GM12878 (cell line): ENCODE data around the gene SDF4. TPM values are rescaled to one million over a fixed set of nuclear protein-coding genes. Genes with fewer than 3 reads are reported as not detected.

ENCODE experiments used
- ATAC-seq: fragments of 200-7000 bp; cut with Tn5 transposase; 3 replicates; pipeline ENCODE4 v1.9.1; 2020; ENCODE audit warnings: mild to moderate bottlenecking, moderate library complexity
- BruUV-seq: library from RNA; stranded (reverse); fragments of 400-500 nt; replicated peaks from 2 replicates; lab custom pipeline; 2021; lab: Mats Ljungman, UMichigan
- CTCF ChIA-PET: fragments of 300-600 bp; sonication (Branson Sonifier 250); formaldehyde crosslinking; extraction: SDS; loops from one replicate; lab custom pipeline; 2021; ENCODE audit warnings: inconsistent platforms; lab: Yijun Ruan, JAX
- POLR2A ChIA-PET: fragments of 350-600 bp; formaldehyde crosslinking; extraction: SDS; loops from one replicate; lab custom pipeline; 2021; ENCODE audit warnings: inconsistent platforms; lab: Charles Lee
- RAD21 ChIA-PET: fragments of 300-600 bp; sonication (Branson Sonifier 250); formaldehyde crosslinking; loops from one replicate; lab custom pipeline; 2023; ENCODE audit warnings: antibody characterized with exemption; ENCODE audit not compliant: unreplicated experiment; lab: Charles Lee
- SMC1A ChIA-PET: fragments of 300-600 bp; sonication (Branson Sonifier 250); formaldehyde crosslinking; loops from one replicate; lab custom pipeline; 2023; ENCODE audit not compliant: unreplicated experiment, uncharacterized antibody; lab: Charles Lee
- DNase-seq: peaks from one replicate; pipeline ENCODE4 v3.0.0-alpha.2; 2011; ENCODE audit warnings: low read depth, low spot score
- FAIRE-seq: peaks from 3 replicates; lab custom pipeline; 2011; peaks lifted over from hg19 to GRCh38; lab: Jason Lieb, UNC
- H2AFZ ChIP-seq: 2 replicates; pipeline ENCODE4 v1.6.0; 2011; ENCODE audit warnings: low read depth, low read length, control low read depth; ENCODE audit not compliant: control insufficient read depth
- H3K27ac ChIP-seq: 2 replicates; pipeline ENCODE4 v1.5.1; 2011; ENCODE audit warnings: control low read depth; ENCODE audit not compliant: control insufficient read depth, insufficient read depth
- H3K27me3 ChIP-seq, 2 experiments: replicated peaks in 1 of 2; 2 replicates each; pipeline versions ENCODE4 v1.6.0 to v1.6.1; 2011; ENCODE audit warnings: low read length in 1 of 2; ENCODE audit not compliant: control insufficient read depth in 2 of 2, insufficient read depth in 2 of 2
- H3K36me3 ChIP-seq, 2 experiments: 2 replicates each; pipeline ENCODE4 v1.5.1; 2011; ENCODE audit warnings: low read length in 1 of 2; ENCODE audit not compliant: control insufficient read depth in 2 of 2, insufficient read depth in 2 of 2
- H3K4me1 ChIP-seq: 2 replicates; pipeline ENCODE4 v1.6.1; 2011; ENCODE audit warnings: mild to moderate bottlenecking, low read length, moderate library complexity, mixed read lengths; ENCODE audit not compliant: control insufficient read depth, insufficient read depth
- H3K4me2 ChIP-seq: 2 replicates; pipeline ENCODE4 v1.6.0; 2011; ENCODE audit warnings: control low read depth; ENCODE audit not compliant: control insufficient read depth, insufficient read depth
- H3K4me3 ChIP-seq: fragments of 200-600 bp; sonication (generic); 2 replicates; pipeline ENCODE4 v1.5.1; 2016
- H3K79me2 ChIP-seq: 2 replicates; pipeline ENCODE4 v1.6.0; 2011; ENCODE audit warnings: low read length; ENCODE audit not compliant: control insufficient read depth, insufficient read depth
- H3K9ac ChIP-seq: 2 replicates; pipeline ENCODE4 v1.8.0; 2011; ENCODE audit warnings: low read length, control low read depth, mixed read lengths; ENCODE audit not compliant: control insufficient read depth, insufficient read depth
- H3K9me3 ChIP-seq: replicated peaks from 3 replicates; pipeline ENCODE4 v1.5.1; 2011; ENCODE audit warnings: mild to moderate bottlenecking, low read length; ENCODE audit not compliant: control insufficient read depth, insufficient read depth
- H4K20me1 ChIP-seq: 2 replicates; pipeline ENCODE4 v1.6.0; 2011; ENCODE audit not compliant: control insufficient read depth, insufficient read depth
- CEBPB ChIP-seq, 2 experiments: fragments of 150-350 bp in 1 of 2; IDR thresholded peaks; 2 replicates each; pipeline ENCODE4 v1.6.1; 2012 to 2014; ENCODE audit warnings: low read depth in 2 of 2, low read length in 2 of 2, borderline replicate concordance in 1 of 2, inconsistent platforms in 1 of 2
- CHD2 ChIP-seq: IDR thresholded peaks from 2 replicates; pipeline ENCODE4 v1.6.1; 2011; ENCODE audit warnings: low read depth, low read length, improper control_type of control experiment, borderline replicate concordance
- GABPA ChIP-seq: IDR thresholded peaks from 2 replicates; pipeline ENCODE4 v1.6.1; 2014; ENCODE audit warnings: antibody characterized with exemption, low read depth, mild to moderate bottlenecking, inconsistent platforms
- NR2F1 ChIP-seq: fragments of 450-650 bp; conservative IDR thresholded peaks from 2 replicates; pipeline ENCODE4 v1.6.1; 2017; ENCODE audit warnings: mild to moderate bottlenecking
- NRF1 ChIP-seq: conservative IDR thresholded peaks from 2 replicates; pipeline ENCODE4 v1.6.1; 2011; ENCODE audit warnings: mild to moderate bottlenecking, low read depth, low read length, improper control_type of control experiment
- RBBP5 ChIP-seq: fragments of 200-600 bp; sonication (generic); conservative IDR thresholded peaks from 2 replicates; pipeline ENCODE4 v1.6.1; 2016
- RELA ChIP-seq: fragments of 450-650 bp; IDR thresholded peaks from 2 replicates; pipeline ENCODE4 v1.8.0; 2014; ENCODE audit warnings: borderline replicate concordance; ENCODE audit not compliant: partially characterized antibody
- SMARCA5 ChIP-seq: fragments of 450-650 bp; IDR thresholded peaks from 2 replicates; pipeline ENCODE4 v1.6.1; 2017; ENCODE audit warnings: mild to moderate bottlenecking
- SPI1 ChIP-seq: IDR thresholded peaks from 2 replicates; pipeline ENCODE4 v1.6.1; 2011; ENCODE audit warnings: low read depth, mild to moderate bottlenecking, low read length, moderate library complexity, borderline replicate concordance; ENCODE audit not compliant: insufficient read depth
- YBX1 ChIP-seq: fragments of 450-650 bp; IDR thresholded peaks from 2 replicates; pipeline ENCODE4 v1.6.1; 2016; ENCODE audit warnings: antibody characterized with exemption
- ZNF217 ChIP-seq: fragments of 450-650 bp; IDR thresholded peaks from 2 replicates; pipeline ENCODE4 v1.6.1; 2017; ENCODE audit warnings: antibody characterized with exemption, mild to moderate bottlenecking
- ZZZ3 ChIP-seq: IDR thresholded peaks from 2 replicates; pipeline ENCODE4 v1.6.1; 2011; ENCODE audit warnings: low read depth; ENCODE audit not compliant: control insufficient read depth, insufficient read length
- WGBS: methylation state at CpG from one replicate; pipeline ENCODE4 v1.1.6; 2016; ENCODE audit warnings: low lambda C conversion rate; ENCODE audit not compliant: insufficient replicate concordance, insufficient coverage; ENCODE audit errors: missing lambda C conversion rate; 5-methylcytosine and 5-hydroxymethylcytosine counted together
- in situ Hi-C: fragments of 300-500 bp; cut with MboI; formaldehyde crosslinking; loops from 9 replicates; pipeline ENCODE4 v1.14.3; 2018; ENCODE audit warnings: mixed read lengths
- intact Hi-C: fragments of 100-400 bp; cut with micrococcal nuclease; formaldehyde crosslinking; loops from one replicate; pipeline ENCODE4 v1.14.2; 2022; ENCODE audit not compliant: unreplicated experiment
- polyA plus RNA-seq, 11 experiments: library from polyadenylated mRNA; depleted of rRNA in 4 of 11; unstranded in 6 of 11; stranded (reverse) in 5 of 11; fragments of >200 nt; fragmentation: Nextera tagmentation in 4 of 11; fragmentation: Illumina TruSeq in 1 of 11; extraction: Ambion mirVana in 4 of 11; extraction: Trizol in 1 of 11; gene quantifications; 1 replicate in 1 of 11; 2 replicates in 10 of 11; pipeline versions ENCODE4 v1.2.1 to v1.2.3, GENCODE V29; 2011 to 2016; ENCODE audit warnings: inconsistent platforms in 2 of 11, missing spikeins in 2 of 11, low read depth in 1 of 11
- total RNA-seq, 4 experiments: library from RNA; depleted of rRNA in 3 of 4; stranded (reverse); fragments of >200 nt in 3 of 4; fragmentation: Illumina TruSeq in 1 of 4; extraction: Trizol in 1 of 4; gene quantifications; 2 replicates each; pipeline versions ENCODE4 v1.2.1 to v1.2.3, GENCODE V29; 2013 to 2021
- TF ChIP-seq, protein P1 (sequence below): fragments of 450-650 bp; IDR thresholded peaks from 2 replicates; pipeline ENCODE4 v1.6.1; 2018; ENCODE audit warnings: mild to moderate bottlenecking, low read depth, moderate library complexity; ENCODE audit not compliant: partially characterized antibody

Gene SDF4
- total and polyA plus RNA-seq, 10 of the 15 experiments (the other 5 are each of a cell fraction or from before 2014, with no cell fraction given) = 0.44 to 97.2 (median 40.2) TPM

DNA sequence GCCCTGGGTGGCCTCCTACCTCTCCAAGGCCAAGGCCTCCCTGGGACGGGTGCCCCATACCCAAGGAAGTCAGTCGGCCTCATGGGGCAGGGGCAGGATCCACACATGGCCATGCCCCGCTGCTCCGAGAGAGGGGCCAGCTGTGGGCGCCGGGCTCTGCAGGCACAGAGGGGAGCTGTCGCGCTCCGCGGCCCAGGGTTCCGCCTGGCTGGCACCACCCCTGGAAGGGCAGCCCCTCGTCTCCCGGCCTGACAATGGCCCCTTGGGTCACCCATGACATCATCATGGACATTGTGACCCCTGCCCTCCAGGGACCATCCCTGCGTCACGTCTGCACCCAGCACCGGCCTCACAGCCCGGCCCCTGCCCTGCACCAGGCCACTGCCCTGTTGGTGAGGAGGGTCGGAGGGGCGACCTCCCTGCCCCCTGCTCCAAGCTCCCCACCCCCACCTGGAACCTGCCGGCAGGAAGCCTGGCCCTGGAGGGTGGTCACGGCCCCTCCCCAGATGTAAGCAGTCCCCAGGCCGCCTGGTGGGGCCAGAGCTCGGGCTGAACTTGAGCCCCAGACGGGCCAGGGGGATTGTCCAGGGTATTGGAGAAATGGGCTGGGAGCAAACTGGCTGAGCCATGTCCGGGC lies 52.3 kb downstream of the SDF4 start:
- H4K20me1 ChIP-seq = no peaks in the 10 kb centered on the region
- H3K9ac ChIP-seq = no peak overlapping the region
- POLR2A ChIA-PET = no interaction called here
- H3K27ac ChIP-seq = no peak overlapping the region
- no peaks in the 10 kb centered on the region; the same call in 2 of the 3 replicates for H3K9me3 ChIP-seq
- DNase-seq (no peak), ATAC-seq (peak; percentile 25; the same call in 2 of the 3 replicates), FAIRE-seq (no peak)
- H3K27me3 ChIP-seq = no peaks in the 10 kb centered on the region; a peak in 2 of 4 replicates
- H3K4me2 ChIP-seq = no peak overlapping the region
- SMC1A ChIA-PET = no interaction called here
- no peaks in the 10 kb centered on the region for H3K36me3 ChIP-seq
- H3K4me3 ChIP-seq = no peak overlapping the region
- H3K79me2 ChIP-seq = no peaks in the 10 kb centered on the region
- H2AFZ ChIP-seq = no peak overlapping the region
- intact Hi-C loops = no loop called here
- CTCF ChIA-PET = no interaction called here
- RAD21 ChIA-PET = no interaction called here
- in situ Hi-C loops = no loop called here
- no TSS peak for BruUV-seq
- H3K4me1 ChIP-seq = no peaks in the 10 kb centered on the region
- 4% methylated on average over 21 of the region's 25 CpGs for WGBS
- TF ChIP-seq NR2F1 = 0 out of 2 replicates have a peak, but pooled peaks have one; percentile 16
- TF ChIP-seq NRF1 = no peak
- TF ChIP-seq, all 136 proteins: peak for 1

DNA sequence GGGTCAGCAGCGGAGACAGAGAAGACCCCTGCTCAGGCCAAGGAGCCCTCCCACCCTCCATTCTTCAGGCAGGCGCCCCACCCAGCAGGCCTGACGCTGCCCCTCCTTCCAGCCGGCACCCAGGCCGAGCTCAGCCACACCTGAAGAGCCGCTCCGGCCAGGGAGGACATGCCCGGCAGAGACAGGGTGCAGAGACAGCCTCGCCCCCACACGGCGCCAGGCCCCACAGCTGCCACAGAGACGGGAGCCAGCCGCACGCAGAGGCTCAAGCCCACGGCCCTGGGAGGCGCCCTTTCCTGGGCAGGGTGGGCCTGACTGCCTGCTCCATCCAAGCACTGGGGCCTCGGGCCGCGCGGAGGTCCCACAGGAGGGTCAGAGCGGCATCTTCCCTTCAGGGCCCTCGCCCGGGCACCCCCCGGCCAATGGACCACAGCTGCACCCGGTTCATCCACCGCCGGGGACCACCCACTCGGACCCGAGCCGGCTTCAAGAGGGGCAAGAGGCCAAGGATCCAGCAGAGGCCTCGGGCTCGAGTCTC lies 52.9 kb downstream of the SDF4 start:
- WGBS = 43% methylated on average over 31 of the region's 32 CpGs
- in situ Hi-C loops (no loop called here), intact Hi-C loops (no loop called here)
- H2AFZ ChIP-seq = no peak overlapping the region
- H3K27me3 ChIP-seq = no peaks in the 10 kb centered on the region; a peak in 3 of 4 replicates
- ATAC-seq (no peak), FAIRE-seq (no peak), DNase-seq (no peak)
- H3K4me1 ChIP-seq = no peaks in the 10 kb centered on the region
- no peaks in the 10 kb centered on the region for H4K20me1 ChIP-seq
- POLR2A ChIA-PET = no interaction called here
- H3K79me2 ChIP-seq = no peaks in the 10 kb centered on the region
- H3K9me3 ChIP-seq = no peaks in the 10 kb centered on the region; the same call in 2 of the 3 replicates
- RAD21 ChIA-PET = no interaction called here
- no peak overlapping the region for H3K27ac ChIP-seq
- H3K36me3 ChIP-seq = no peaks in the 10 kb centered on the region
- SMC1A ChIA-PET = no interaction called here
- no peak overlapping the region for H3K4me3 ChIP-seq
- no peak overlapping the region for H3K4me2 ChIP-seq
- no TSS peak for BruUV-seq
- CTCF ChIA-PET = no interaction called here
- no peak overlapping the region for H3K9ac ChIP-seq
- TF ChIP-seq, protein P1, sequence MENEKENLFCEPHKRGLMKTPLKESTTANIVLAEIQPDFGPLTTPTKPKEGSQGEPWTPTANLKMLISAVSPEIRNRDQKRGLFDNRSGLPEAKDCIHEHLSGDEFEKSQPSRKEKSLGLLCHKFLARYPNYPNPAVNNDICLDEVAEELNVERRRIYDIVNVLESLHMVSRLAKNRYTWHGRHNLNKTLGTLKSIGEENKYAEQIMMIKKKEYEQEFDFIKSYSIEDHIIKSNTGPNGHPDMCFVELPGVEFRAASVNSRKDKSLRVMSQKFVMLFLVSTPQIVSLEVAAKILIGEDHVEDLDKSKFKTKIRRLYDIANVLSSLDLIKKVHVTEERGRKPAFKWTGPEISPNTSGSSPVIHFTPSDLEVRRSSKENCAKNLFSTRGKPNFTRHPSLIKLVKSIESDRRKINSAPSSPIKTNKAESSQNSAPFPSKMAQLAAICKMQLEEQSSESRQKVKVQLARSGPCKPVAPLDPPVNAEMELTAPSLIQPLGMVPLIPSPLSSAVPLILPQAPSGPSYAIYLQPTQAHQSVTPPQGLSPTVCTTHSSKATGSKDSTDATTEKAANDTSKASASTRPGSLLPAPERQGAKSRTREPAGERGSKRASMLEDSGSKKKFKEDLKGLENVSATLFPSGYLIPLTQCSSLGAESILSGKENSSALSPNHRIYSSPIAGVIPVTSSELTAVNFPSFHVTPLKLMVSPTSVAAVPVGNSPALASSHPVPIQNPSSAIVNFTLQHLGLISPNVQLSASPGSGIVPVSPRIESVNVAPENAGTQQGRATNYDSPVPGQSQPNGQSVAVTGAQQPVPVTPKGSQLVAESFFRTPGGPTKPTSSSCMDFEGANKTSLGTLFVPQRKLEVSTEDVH = no peak
- TF ChIP-seq ZNF217 = no peak
- no peak for TF ChIP-seq SPI1
- TF ChIP-seq GABPA = no peak
- TF ChIP-seq ZZZ3 = no peak
- no peak for TF ChIP-seq CEBPB (IDR thresholded peaks at IDR 0.05; ENCODE audit: borderline replicate concordance in 1 of 2, low read depth in 2 of 2, low read length in 2 of 2)
- TF ChIP-seq RELA = no peak
- no peak for TF ChIP-seq CHD2
- no peak for TF ChIP-seq YBX1
- TF ChIP-seq RBBP5 = no peak
- TF ChIP-seq SMARCA5 = no peak
- TF ChIP-seq, all 136 proteins: peak for 0
